Left ventricle myocardium inferior (tissue), 1 donor: ENCODE results near the gene KARS1. TPM values are rescaled to one million over a fixed set of nuclear protein-coding genes. Genes with fewer than 3 reads are reported as not detected.

ENCODE experiments used
- DNase-seq: peaks from one replicate; pipeline ENCODE4 v3.0.0-alpha.2; 2020
- H3K27ac ChIP-seq: fragments of 200-600 bp; replicated peaks from 2 replicates; pipeline ENCODE4 v1.8.0; 2021
- H3K27me3 ChIP-seq: fragments of 200-600 bp; 2 replicates; pipeline ENCODE4 v1.8.0; 2021; ENCODE audit warnings: low read depth
- H3K36me3 ChIP-seq: fragments of 200-600 bp; 2 replicates; pipeline ENCODE4 v1.8.0; 2021
- H3K4me1 ChIP-seq: fragments of 200-600 bp; 2 replicates; pipeline ENCODE4 v1.8.0; 2021
- H3K4me3 ChIP-seq: fragments of 200-600 bp; 2 replicates; pipeline ENCODE4 v1.8.0; 2021; ENCODE audit warnings: mild to moderate bottlenecking, moderate library complexity
- H3K9me3 ChIP-seq: fragments of 200-600 bp; replicated peaks from 2 replicates; pipeline ENCODE4 v1.8.0; 2021
- intact Hi-C: fragments of 100-400 bp; cut with micrococcal nuclease; formaldehyde crosslinking; loops from one replicate; pipeline ENCODE4 v1.11.0; 2022
- total RNA-seq: library from RNA; stranded (reverse); fragmentation: NEBNext Ultra II Directional; extraction: Animal tissue kit (Norgen Biotek cat#: 25700); gene quantifications from one replicate; pipeline ENCODE4 v1.2.1, GENCODE V29; 2021
- TF ChIP-seq, protein P1 (sequence below): fragments of 200-600 bp; IDR thresholded peaks from 2 replicates; pipeline ENCODE4 v1.8.0; 2021; ENCODE audit warnings: antibody characterized with exemption, mild to moderate bottlenecking, borderline replicate concordance
- donor health status: DM: no; HTN: yes; CAD: no; lungs with severe emphysema.

Gene KARS1
- total RNA-seq, 1 donor from 2014 or later: 127 TPM

DNA sequence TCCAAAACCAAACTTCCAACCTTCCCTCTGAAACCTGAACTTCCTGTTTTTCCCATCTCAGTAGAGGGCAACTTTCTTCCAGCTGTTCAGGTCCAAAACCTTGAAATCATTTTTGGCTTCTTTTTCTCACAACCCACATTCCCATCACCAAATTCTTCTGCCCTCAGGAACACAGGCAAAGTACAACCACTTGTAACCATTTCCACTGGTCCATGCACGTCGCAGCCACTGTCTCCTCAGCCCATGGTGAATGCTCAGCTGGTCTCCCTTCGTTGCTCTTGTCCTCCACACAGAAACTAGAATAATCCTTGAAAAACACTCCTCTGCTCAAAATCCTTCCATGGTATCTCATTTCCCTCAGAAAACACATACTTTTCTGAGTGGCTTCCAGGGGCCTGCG lies 20.7 kb downstream of the KARS1 start:
- no peak for DNase-seq
- intact Hi-C loops: no loop called here
- no peak overlapping the region for H3K4me3 ChIP-seq
- H3K27ac ChIP-seq: no peak overlapping the region
- no peaks in the 10 kb centered on the region for H3K9me3 ChIP-seq
- peaks cover 59% of the 10 kb centered on the region for H3K36me3 ChIP-seq
- TF ChIP-seq, protein P1, sequence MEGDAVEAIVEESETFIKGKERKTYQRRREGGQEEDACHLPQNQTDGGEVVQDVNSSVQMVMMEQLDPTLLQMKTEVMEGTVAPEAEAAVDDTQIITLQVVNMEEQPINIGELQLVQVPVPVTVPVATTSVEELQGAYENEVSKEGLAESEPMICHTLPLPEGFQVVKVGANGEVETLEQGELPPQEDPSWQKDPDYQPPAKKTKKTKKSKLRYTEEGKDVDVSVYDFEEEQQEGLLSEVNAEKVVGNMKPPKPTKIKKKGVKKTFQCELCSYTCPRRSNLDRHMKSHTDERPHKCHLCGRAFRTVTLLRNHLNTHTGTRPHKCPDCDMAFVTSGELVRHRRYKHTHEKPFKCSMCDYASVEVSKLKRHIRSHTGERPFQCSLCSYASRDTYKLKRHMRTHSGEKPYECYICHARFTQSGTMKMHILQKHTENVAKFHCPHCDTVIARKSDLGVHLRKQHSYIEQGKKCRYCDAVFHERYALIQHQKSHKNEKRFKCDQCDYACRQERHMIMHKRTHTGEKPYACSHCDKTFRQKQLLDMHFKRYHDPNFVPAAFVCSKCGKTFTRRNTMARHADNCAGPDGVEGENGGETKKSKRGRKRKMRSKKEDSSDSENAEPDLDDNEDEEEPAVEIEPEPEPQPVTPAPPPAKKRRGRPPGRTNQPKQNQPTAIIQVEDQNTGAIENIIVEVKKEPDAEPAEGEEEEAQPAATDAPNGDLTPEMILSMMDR: no peak
- no peaks in the 10 kb centered on the region for H3K27me3 ChIP-seq
- peaks cover 27% of the 10 kb centered on the region for H3K4me1 ChIP-seq

DNA sequence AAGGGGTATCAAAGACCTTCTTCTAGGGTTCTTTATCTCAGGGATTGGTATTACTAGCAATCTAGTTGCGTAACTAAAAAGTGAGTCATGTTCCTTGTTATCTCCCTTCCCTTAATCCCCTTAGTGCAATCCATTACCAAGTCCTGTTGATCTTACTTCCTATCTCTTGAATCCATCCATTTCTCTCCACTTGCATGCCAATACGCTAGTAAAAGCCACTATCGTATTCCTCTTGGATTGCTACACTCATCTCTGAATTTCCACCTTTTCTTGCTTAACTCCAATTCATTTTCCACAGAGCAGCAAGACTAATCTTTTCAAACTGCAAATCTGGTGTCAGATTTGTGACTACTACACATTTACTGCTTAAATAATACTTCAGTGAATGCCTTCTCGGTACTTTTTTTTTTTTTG lies 22.5 kb downstream of the KARS1 start:
- Histone ChIP-seq H3K36me3 (peaks cover 46% of the 10 kb centered on the region), H3K27me3 (no peaks in the 10 kb centered on the region), H3K9me3 (no peaks in the 10 kb centered on the region), H3K27ac (no peak overlapping the region), H3K4me1 (peaks cover 44% of the 10 kb centered on the region), H3K4me3 (no peak overlapping the region)
- TF ChIP-seq, protein P1: no peak
- DNase-seq: no peak
- intact Hi-C loops: no loop called here

DNA sequence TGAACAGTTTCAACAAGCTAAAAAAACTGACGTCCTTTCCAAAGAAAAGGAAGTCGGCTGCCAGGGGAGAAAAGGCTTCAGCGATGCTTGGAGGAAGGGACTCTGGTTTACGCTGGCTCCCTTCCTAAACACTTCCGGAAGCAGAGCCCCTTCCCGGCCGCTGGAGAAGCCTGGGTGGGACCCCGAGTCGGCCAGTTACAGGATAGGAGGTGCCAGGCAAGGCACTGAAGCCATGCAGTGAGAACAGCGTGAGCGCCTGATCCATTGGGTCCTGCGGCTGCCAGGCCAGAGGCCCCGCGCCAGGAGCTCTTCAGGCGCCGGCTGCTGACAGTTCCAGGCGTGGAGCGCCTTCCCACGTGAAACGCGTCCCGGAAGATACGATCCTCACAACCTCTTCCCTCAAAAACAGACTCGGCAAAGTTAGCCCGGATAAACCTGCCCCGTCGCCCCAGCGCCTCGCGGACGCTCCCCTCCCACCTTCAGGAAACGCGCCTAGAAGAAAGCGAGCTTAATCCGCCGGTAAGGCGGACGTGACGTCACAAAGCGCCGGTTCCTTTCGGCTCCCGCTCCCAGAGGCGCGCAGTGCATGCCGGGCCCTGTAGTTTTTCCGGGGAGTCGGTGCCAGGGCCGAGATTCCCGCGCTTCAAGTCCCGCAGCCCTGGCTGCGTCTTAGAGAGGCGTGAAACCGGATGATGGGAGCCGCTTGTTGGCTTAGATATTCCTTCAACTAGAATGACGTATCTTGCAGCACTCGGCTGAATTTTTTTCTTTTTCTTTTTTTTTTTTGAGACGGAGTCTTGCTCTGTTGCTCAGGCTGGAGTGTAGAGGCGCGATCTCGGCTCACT lies 24.5 kb downstream of the KARS1 start, which contains the start of gene ADAT1:
Gene ADAT1 (minus strand): TSS at position 521 of the 845 bp plus-strand sequence. CDS start 2,482 bp downstream, outside the sequence.
- Histone ChIP-seq H3K27ac (peak within 1 kb of the TSS; percentile 93), H3K4me3 (peak within 1 kb of the TSS; percentile 77), H3K4me1 (peaks cover 38% of the 10 kb centered on the region), H3K27me3 (no peaks in the 10 kb centered on the region), H3K36me3 (peaks cover 46% of the 10 kb centered on the region), H3K9me3 (no peaks in the 10 kb centered on the region)
- TF ChIP-seq, protein P1: no peak
- DNase-seq: peak; percentile 98
- intact Hi-C loops: no loop called here

DNA sequence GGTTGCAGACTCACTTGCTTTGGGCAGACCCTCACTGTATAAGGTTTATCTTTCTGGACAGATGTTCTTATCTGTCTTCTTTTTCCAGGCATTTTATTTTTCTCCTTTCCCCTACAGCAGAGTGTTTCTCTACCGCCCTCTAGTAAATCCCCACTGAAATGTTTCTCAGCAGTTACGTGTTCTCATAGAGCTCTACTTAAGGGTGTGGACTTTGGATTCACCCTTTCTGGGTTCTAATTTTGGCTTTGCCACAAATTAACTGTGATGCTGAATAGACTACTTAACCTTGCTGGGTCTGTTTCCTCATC lies 26.3 kb downstream of the KARS1 start:
- Histone ChIP-seq H3K27ac (no peak overlapping the region), H3K9me3 (no peaks in the 10 kb centered on the region), H3K4me3 (no peak overlapping the region), H3K36me3 (peaks cover 46% of the 10 kb centered on the region), H3K27me3 (no peaks in the 10 kb centered on the region), H3K4me1 (peaks cover 34% of the 10 kb centered on the region)
- intact Hi-C loops: no loop called here
- TF ChIP-seq, protein P1: peak; percentile 49
- DNase-seq: no peak

GRCh38 chr16:75620326-75621169 lies 26.9 kb downstream of the KARS1 start:
- TF ChIP-seq, protein P1: no peak
- Histone ChIP-seq H3K36me3 (peaks cover 47% of the 10 kb centered on the region), H3K9me3 (no peaks in the 10 kb centered on the region), H3K4me3 (no peak overlapping the region), H3K27ac (no peak overlapping the region), H3K4me1 (peaks cover 34% of the 10 kb centered on the region), H3K27me3 (no peaks in the 10 kb centered on the region)
- intact Hi-C loops: no loop called here
- DNase-seq: no peak
